Stimulated activated CD4-positive, alpha-beta T cell treated with anti-CD3 and anti-CD28 coated beads, TNF-alpha, amount 100 ng/mL, for 24 hours (primary cell): ENCODE data around the gene KCNQ1OT1.

Experiments
- DNase-seq, 3 experiments: peaks; one replicate each; pipeline ENCODE4 v3.0.0-alpha.2; 2020; ENCODE audit warnings: low read depth in 3 of 3

The KCNQ1OT1 gene

GRCh38 chr11:2571598-2572281, 128.1 kb downstream of the KCNQ1OT1 start:
- DNase-seq = no peak

GRCh38 chr11:2570841-2571597, 128.8 kb downstream of the KCNQ1OT1 start:
- DNase-seq = no peak

- no peak for DNase-seq
Measured at GRCh38 chr11:2570211-2570811, 129.5 kb downstream of the KCNQ1OT1 start.

GRCh38 chr11:2569731-2570210, 130.0 kb downstream of the KCNQ1OT1 start:
- no peak for DNase-seq

GRCh38 chr11:2569321-2569721, 130.5 kb downstream of the KCNQ1OT1 start:
- DNase-seq = no peak

GRCh38 chr11:2567026-2567671, 132.6 kb downstream of the KCNQ1OT1 start:
- DNase-seq = no peak

GRCh38 chr11:2566223-2567025, 133.4 kb downstream of the KCNQ1OT1 start:
- DNase-seq = no peak

GRCh38 chr11:2565447-2566222, 134.2 kb downstream of the KCNQ1OT1 start:
- no peak for DNase-seq

GRCh38 chr11:2564588-2565425, 135.0 kb downstream of the KCNQ1OT1 start:
- no peak for DNase-seq

- no peak for DNase-seq
Measured at GRCh38 chr11:2564008-2564530, 135.7 kb downstream of the KCNQ1OT1 start.

GRCh38 chr11:2563213-2564007, 136.4 kb downstream of the KCNQ1OT1 start:
- DNase-seq = no peak

- DNase-seq = no peak
Measured at GRCh38 chr11:2562890-2563212, 136.9 kb downstream of the KCNQ1OT1 start.

GRCh38 chr11:2561696-2562581, 137.9 kb downstream of the KCNQ1OT1 start:
- no peak for DNase-seq

- DNase-seq = no peak
Measured at GRCh38 chr11:2559527-2560311, 140.1 kb downstream of the KCNQ1OT1 start.

GRCh38 chr11:2558861-2559526, 140.8 kb downstream of the KCNQ1OT1 start:
- DNase-seq = no peak

GRCh38 chr11:2558397-2558796, 141.4 kb downstream of the KCNQ1OT1 start:
- no peak for DNase-seq
